Hypothalamus (tissue), 51 donors: ENCODE data around the gene MEGF8.

Experiments used
- DNase-seq, 51 donors: peaks; one replicate each; lab custom pipeline; 2025; lab: John Stamatoyannopoulos, UW

Gene MEGF8

GRCh38 chr19:42301646-42302203, 23.7 kb upstream of the MEGF8 start, which contains the start of gene PRR19:
Gene PRR19, plus strand, starts transcription at chr19:42302132. Its CDS starts 7,453 bp downstream, at chr19:42309585.
- DNase-seq, result peak in 4 of 51 donors; percentile 40 to 49 (median 45)

GRCh38 chr19:42303101-42303464, 22.4 kb upstream of the MEGF8 start:
- no peak for DNase-seq

GRCh38 chr19:42303876-42304275, 21.6 kb upstream of the MEGF8 start:
- DNase-seq, result no peak

DNA sequence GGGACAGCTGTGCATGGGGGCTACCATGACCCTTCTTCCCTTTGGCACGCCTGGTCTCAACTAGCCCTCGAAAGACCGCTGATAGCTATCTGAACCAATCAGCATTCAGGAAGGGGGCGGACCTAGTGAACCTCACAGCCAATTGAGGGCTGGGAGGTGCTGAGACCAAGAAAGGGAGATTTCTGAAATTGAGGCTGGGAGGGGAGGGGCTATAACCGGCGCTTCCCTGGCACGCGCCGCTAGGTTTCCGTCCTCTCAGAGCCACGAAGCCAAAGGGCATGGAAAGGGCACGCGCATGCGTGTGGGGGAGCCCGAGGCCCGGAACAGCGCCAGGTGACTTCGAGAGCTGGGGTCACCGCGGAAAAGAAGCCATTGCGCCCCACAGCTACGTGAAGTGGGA, 18.8 kb upstream of the MEGF8 start:
- no peak for DNase-seq

- DNase-seq, result no peak
These were observed 15.7 kb upstream of the MEGF8 start for GRCh38 chr19:42309686-42310085.

- peak in 1 of 51 donors; percentile 4 for DNase-seq
These were observed 13.8 kb upstream of the MEGF8 start for GRCh38 chr19:42311657-42312056.

DNA sequence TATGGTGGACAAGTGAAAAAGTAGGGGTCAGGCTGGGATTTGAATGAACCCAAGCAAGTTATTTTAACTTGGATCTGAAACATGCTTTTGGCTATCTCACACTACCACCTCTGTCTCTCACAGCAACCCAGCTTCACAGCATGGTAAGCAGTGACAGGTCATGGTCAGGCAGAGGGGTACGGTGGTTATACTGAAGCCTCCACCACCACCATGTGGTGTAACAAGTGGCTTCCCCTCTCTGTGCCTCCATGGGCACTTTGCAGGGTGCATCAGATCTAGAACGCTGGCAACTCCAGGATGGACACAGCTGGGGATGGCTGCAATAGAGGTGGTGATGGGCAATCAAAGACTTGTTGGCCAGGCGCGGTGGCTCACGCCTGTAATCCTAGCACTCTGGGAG, 13.1 kb upstream of the MEGF8 start:
- DNase-seq, result no peak

DNA sequence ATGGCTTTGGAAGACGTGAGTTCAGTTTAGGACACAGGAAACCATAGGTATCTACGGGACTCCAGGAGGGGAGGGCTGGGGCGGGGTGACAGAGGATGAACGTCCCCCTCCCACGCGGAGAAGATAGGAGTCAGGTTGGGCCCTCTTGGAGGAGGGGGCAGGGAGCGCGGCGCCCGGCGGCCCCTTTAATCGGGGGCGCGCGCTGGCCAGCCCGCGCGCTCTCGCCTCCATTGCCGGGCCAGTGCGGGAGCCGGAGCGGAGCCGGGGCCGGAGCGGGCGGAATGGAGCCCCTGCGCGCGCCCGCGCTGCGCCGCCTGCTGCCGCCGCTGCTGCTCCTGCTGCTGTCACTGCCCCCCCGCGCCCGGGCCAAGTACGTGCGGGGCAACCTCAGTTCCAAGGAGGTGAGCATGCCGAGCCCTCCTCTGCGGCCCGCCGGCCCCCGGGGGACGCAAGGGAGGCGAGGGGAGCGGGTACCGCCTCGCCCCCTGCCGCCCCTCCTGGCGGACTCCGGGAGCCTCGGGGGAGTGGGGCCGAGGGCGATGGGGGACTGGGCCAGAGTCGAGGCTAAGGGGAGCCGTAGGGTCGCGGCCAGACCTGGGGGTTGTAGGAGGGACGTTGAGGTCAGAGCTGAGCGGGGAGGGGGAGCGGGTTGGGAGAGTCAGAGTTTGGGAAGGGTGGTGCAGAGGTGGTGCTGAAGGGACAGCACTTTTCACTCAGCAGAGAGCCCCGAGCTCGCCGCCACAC, 12.2 kb upstream of the MEGF8 start, which contains the start of gene TMEM145:
TSS of gene TMEM145 (plus strand) at position 214 of the 744 bp plus-strand sequence. CDS start at position 282, 68 bp downstream.
- DNase-seq, result peak in 42 of 51 donors; percentile 8 to 76 (median 37)

GRCh38 chr19:42313840-42314755, 11.3 kb upstream of the MEGF8 start:
- no peak for DNase-seq

DNA sequence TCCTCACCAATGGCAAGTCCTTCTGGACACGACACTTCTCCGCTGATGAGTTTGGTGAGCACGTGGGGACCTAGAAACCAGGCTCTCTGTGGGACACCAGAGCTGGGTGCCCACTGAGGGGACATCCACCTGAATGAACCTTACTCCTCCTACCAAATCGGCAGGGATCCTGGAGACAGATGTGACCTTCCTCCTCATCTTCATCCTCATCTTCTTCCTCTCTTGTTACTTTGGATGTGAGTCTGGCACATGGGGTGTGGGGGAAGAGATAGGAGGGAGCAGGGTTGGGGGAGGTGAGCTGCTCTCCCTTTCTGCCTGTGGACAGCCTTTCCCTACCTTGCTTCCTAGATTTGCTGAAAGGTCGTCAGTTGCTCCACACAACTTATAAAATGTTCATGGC, 10.4 kb upstream of the MEGF8 start:
- no peak for DNase-seq

GRCh38 chr19:42316223-42317211, 8.9 kb upstream of the MEGF8 start:
- DNase-seq, result peak in 2 of 51 donors; percentile 15 to 42

- no peak for DNase-seq
These were observed 7.9 kb upstream of the MEGF8 start for GRCh38 chr19:42317535-42317934.

DNA sequence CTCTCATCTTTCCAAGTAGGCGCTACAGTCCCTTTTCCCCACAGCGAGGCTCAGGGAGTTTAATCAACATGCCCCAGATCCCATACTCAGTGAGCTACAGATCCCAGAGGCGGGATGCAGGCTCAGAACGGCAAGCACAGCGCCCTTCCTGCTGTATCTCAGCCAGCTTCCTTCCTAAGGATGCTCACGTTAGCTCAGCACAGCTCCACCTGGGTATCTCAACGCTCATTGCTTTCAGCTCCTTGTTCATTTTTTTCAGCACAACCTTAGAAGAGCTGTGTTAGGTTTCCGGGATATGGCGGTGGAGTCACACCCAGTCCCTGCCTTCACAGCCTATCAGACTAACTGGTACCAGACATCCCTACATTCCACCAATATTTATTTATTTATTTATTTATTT, 3.1 kb upstream of the MEGF8 start:
- DNase-seq, result peak in 1 of 51 donors; percentile 27

- no peak for DNase-seq
These were observed 2.0 kb upstream of the MEGF8 start for GRCh38 chr19:42323473-42323851.

- DNase-seq, result peak in 1 of 51 donors; percentile 18
These were observed 1.4 kb upstream of the MEGF8 start for GRCh38 chr19:42323852-42324654.

GRCh38 chr19:42324655-42325307, 654 bp upstream of the MEGF8 start:
- DNase-seq, result peak in 1 of 51 donors; percentile 41

DNA sequence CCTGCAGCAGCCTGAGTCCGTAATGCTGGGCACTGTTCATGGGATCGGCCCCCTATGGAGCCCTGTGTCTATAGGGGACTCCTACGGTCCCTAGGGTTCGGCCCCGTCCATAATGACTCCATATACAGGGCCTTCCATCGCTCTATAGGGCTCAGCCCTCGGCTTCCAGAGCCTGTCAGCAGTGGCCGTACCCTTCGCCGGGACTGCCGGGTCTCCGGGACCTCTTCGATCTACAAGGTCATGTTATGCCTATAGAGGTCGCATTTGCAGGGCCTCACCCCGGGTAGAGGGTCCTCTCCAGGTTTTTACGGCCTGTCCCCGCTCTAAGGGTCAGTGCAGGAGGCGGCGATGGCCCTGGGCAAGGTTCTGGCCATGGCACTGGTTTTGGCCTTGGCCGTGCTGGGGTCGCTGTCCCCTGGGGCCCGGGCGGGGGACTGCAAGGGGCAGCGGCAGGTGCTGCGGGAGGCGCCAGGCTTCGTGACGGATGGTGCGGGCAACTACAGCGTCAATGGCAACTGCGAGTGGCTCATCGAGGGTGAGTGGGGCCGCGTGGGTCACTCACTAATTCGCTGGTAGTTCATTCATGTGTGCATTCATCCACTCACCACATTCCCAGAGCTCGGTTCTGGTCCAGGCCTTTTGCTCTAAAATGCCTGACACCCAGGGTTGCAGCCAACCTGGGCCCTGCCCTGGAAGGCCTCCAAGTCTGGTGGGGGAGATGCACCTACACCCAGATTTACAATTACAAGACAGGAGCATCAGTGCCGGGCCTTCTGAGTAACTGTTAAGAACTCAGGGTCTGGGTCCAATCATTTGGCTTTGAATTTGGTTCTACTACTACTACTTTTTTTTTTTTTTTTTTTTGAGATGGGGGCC, 699 bp downstream of the MEGF8 start:
- peak in 3 of 51 donors; percentile 39 to 56 (median 41) for DNase-seq

GRCh38 chr19:42326969-42327368, 1.5 kb downstream of the MEGF8 start:
- no peak for DNase-seq
